HG03520 (cell line): Measurements from ENCODE around the gene TRABD.
"Not testable (repeated sequence)": the region's sequence is repeated elsewhere in the genome, so short reads cannot be mapped to it uniquely, and the experiment has no call there.

Experiments used
- ATAC-seq: cut with Tn5 transposase; IDR thresholded peaks from one replicate; pipeline ENCODE4 v1.9.1; 2021; ENCODE audit warnings: mild to moderate bottlenecking, moderate library complexity; ENCODE audit not compliant: unreplicated experiment

TRABD gene

DNA sequence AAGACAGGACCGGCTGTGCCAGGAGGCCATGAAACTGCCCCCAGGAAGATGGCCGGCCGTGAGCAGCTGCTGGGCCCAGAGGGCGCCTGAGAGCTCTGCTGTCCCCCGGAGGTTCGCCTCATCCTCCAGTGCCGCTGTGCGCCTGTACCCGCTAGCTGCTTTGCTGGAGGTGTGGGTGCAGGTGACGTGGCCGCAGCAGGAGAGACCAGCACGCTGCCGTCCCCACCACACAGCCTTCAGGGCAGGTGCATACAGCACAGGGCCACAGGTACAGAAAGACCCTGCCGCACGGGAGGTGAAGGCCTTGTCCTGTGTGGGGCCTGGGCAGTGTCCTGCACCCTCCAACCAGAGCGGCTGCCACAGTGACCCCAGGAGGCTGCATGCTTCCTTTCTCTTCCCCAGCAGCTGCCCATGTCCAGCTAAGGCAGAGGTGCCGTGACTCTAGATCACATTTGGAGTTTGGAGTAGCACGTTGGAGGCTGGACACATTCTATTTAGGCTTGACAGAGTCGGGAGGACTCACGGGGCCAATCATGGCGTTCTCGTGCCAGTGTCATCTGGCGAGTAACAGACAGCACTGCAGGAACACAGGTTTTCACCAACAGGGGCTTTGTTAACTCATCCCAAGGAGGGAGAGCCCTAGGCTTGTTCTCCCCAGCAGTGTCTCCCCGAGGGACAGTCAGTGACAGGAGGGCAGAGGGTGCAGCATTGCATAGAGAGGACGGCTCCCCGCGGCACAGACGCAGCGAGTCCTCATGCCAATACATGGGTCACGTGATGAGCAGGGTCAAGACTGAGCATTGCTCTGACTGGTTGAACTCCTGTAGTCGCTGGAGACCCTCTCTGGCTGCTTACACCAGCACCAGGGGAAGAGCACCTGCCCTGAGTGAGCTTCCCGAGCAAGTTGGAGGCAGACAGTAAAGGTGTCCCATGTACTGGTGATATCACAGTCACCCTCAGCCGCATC is 33.9 kb upstream of the TRABD start:
- ATAC-seq, result no peak

DNA sequence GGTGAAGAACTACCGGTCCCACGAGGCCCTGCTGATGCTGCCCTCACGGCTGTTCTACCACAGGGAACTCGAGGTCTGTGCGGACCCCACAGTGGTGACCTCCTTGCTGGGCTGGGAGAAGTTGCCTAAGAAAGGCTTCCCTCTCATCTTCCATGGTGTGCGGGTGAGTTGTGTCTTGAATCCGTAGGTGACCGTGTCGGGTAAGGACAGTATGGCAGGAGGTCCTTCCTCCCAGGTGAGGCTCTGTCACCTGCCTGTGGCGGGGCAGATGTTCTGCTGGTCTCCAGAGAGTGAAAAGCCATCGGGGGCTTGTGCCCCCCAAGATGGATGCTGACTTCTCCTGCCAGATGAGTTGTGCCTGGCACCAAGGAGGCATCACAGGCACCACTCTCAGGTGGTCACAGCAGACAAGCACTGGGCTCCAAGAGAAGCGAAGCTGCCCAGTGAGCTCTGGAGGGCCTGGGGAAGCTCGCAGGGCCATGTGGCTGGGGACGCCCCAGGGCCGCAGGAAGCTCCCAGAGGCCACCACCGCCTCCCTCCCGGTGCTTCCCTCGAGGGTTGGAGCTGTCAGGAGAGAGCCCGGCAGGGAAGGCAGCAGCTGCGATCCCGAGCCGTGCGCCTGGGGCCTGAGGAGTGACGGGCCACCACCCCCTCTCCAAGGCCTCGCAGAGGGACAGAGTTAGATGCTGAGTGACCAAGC is 32.5 kb upstream of the TRABD start:
- no peak for ATAC-seq

DNA sequence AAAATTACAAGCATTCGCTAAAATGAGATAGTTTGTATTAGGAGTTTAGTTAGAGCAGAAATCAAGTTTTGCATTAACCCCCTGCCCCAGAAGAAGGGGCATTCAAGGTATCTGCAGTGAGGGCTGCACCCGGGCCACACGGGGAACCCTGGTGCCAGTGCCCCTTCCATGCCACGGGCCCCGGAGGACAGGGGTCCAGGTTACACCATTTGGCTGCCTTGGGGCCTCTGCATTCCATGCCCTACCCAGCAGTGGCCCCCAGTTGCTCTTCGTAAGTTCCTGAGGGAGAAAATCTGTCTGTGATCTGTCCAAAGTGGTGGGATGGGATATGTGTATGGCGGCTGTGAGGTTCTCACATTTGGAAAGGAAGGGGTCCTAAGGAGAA is 32.0 kb upstream of the TRABD start:
- ATAC-seq, result no peak

DNA sequence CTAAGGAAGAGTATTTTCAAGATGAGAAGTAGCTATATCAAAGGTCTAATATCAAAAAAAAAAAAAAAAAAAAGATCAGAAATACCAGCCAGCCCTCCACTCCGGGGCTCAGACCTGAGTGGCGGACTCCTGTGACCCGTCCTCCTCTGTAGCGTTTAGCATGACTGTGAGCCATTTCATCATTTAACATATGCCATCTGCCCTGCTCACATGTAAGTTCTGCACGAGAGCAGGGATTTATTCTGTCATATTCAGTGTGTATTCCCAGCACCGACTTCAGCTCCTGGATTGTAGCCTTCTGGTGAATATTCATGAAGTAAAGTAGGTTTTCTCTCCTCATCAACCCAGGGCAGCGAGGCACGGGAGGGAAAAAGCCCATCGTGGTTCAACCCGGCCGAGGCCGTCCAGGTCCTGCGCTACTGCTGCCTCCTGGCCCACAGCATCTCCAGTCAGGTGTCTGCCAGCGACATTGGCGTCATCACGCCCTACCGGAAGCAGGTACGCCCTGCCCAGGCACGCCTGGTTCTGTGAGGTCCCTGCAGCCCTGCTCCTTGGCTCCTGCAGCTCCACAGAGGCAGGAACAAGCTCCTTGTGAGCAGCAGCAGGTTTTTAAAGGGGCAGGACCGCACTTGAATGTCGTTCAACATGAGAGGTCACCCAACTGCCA is 27.9 kb upstream of the TRABD start:
- ATAC-seq, result no peak

DNA sequence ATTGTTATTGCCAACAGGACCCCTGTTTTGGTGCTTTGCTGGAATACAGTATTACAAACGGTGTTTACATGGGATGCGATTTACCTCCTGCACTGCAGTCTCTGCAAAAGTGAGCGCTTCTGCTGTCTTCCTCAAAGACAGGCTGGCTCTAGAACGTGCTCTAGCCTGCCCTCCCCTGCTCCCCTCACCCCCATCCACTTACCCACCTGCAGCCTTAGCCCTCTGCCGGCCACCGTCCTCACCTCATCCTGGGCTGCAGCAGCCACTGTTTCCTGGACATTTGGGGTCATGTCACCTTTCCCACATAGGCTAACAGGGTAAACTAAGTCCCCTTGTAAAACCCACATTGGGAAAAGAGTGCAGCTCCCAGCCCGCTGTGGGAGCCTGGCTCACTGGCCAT is 24.8 kb upstream of the TRABD start:
- no peak for ATAC-seq

DNA sequence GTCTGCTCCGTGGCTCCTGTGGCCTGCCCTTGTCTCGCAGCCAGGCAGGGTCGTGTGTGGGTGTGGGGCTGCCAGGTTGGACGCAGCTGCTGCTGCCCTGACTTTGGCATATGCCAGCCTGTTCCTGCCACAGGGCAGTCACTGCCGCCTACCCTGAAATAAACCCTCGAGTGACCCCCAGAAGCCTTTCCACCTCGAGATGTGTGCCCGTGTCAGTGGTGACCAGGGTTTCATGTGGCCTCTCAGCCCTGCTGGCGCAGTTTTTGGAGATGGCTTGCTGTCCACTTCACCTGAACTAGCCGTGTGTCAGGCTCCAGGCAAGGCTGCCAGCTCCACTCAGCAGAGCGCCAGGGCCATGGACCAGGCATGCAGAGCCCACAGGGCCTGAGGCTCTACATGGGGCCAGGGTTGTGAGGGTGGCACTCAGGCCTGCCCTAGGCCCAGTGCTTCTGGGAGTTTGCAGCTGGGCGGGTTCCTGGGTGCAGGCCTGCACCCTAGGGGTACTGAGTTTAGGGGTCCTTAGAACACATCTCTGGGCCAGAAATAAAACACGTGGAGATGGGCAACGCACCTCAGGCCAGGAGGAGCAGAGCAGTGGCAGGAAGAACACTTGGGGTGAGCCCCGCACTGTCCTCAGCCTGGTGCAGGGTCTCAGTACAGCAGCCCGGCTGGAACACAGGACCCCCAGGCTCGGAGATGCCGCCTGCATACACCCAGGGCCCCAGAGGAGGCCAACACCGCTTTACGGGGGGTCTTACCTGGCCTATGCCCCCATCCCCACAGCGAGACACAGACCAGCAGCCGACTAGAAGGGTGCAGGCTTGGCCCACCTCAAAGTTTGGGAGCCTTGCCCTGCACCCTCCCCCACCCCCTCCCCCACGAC is 24.0 kb upstream of the TRABD start:
- ATAC-seq, result no peak

DNA sequence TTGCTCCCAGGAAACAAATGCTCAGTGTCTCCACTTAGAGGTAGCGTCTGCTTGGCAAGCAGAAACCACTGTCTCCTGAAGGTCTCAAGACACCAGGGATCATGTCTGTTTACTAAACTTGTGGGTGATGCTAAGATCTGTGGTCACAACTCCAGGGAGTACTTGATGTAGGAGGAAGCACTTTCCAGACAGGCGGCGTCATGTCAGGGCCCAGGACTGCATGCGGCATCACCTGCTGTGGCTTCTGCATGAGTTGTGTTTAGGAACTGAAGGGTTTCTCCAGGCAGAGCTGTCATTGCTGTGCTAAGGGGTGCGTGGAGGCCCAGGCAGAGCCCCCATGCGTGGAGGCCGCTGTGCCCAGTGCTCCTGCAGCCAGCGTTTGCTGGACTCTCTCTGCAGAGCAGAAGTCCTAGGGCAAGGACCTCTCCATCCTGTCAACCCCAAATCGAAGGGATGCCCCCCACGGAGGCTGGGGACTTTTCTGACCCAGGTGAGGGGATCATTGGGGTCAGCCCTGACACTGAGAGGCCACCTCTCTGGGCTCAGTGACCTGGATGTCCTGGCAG is 23.2 kb upstream of the TRABD start:
- no peak for ATAC-seq

DNA sequence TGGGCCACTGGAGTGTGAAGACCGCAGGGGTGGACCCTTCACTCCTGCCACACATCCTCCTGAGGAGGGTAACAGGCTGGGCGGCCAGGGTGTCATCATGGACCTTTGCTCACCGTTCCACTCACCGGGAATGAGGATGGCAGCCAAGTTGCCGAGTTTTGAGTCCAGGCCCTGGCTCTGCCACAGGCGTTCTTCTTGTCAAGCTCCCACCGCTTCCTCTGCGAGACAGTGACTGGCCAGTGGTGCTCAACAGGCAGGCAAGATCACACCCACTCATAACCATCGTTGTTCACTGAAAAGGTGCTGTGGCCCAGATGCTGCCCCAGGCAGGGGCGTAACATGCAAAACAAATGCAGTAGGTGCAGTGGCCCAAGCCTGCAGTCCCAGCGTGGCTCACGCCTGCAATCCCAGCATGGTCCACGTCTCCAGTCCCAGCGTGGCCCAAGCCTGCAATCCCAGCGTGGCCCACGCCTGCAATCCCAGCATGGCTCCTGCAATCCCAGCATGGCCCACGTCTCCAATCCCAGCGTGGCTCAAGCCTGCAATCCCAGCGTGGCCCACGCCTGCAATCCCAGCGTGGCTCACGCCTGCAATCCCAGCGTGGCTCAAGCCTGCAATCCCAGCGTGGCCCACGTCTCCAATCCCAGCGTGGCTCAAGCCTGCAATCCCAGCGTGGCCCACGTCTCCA is 20.1 kb upstream of the TRABD start:
- no peak for ATAC-seq

DNA sequence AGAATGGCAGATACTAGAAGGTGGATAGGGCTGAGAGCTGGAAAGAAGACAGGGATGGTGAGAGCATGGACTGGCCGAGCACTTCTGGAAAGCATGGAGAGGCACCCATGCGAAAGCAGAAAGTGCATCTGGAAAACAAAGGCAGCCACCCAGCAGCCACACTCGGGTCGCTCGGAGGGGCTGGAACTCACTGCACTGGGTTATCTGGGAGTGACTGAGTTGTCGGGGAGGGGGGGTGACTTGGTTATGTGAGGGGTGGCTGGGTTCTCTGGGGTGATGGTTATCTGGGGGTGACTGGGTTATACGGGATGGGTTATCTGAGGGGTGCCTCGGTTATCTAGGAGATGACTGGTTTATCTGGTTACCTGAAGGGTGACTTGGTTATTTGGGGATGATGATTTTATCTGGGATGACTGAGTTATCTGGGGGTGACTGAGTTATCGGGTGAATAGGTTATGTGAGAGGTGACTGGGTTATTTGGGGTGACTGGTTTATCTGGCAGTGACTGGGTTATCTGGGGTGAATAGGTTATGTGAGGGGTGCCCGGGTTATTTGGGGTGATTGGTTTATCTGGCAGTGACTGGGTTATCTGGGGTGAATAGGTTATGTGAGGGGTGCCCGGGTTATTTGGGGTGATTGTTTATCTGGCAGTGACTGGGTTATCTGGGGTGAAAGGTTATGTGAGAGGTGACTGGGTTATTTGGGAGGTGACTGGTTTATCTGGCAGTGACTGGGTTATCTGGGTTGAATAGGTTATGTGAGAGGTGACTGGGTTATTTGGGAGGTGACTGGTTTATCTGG is 17.8 kb upstream of the TRABD start:
- no peak for ATAC-seq

DNA sequence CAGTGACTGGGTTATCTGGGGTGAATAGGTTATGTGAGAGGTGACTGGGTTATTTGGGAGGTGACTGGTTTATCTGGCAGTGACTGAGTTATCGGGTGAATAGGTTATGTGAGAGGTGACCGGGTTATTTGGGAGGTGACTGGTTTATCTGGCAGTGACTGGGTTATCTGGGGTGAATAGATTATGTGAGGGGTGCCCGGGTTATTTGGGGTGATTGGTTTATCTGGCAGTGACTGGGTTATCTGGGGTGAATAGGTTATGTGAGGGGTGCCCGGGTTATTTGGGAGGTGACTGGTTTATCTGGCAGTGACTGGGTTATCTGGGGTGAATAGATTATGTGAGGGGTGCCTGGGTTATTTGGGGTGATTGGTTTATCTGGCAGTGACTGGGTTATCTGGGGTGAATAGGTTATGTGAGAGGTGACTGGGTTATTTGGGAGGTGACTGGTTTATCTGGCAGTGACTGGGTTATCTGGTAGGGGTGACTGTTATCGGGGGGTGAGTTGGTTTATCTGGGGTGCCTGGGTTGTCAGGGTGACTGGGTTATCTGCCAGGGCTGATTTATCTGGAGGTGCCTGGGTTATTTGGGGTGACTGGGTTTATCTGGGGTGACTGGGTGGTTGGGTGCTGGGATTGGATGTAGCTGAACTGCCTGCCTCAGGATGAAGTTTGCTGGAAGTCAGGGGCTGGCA is 17.1 kb upstream of the TRABD start:
- not testable (repeated sequence) for ATAC-seq

DNA sequence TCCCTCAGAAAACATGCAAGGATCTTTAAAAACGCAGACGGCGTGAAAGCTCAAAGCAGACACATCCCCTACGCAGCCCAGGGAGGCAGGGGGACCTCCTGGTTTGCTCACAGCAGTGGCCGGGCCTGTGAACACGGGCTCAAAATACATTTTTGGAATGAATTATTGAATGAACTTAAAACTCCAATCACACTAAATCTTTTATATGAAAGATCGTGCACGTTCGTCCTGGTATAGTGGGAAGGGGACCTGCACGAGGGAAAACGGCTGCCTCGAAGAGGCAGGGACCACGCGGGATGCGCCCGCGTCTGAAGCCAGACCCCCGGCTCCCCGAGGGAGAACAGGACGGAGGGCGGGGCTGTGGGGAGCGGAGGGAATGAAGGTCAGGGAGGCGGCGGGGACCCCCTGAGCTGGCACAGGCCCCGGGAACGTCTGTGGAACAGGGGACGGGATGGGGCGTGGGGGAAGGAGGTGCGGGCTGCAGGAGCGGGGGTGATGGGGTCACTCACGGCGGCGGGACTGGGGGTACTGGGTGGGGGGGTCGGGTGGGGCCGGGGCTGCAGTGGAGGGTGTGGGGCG is 16.4 kb upstream of the TRABD start:
- ATAC-seq, result no peak

DNA sequence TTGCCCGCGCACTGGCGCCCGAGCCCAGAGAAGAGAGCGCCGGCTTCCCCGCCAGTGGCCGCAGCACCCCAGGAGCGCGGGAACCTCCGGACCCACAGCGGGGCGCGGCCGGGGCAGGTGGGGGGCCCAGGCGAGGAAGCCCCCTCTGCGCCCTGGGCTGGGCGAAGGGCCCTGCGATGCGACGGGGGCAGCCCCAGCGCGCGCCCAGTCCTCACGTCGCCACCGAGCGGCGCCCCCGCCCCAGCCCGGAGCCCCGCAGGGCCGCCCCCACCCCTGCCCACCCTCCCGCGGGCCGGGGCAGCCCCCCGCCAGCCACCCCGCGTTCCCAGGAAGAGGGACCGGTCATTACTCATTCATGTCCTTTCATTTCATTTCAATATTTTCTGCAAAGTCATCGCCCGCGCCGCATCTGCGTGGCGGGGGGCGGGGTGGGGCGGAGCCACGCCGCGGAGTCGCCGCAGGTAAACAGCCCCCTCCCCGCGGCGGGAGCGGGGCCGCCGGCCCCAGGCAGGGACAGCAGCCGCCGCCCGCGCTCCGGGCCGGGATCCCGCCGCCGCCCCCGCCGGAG is 15.9 kb upstream of the TRABD start:
- no peak for ATAC-seq

DNA sequence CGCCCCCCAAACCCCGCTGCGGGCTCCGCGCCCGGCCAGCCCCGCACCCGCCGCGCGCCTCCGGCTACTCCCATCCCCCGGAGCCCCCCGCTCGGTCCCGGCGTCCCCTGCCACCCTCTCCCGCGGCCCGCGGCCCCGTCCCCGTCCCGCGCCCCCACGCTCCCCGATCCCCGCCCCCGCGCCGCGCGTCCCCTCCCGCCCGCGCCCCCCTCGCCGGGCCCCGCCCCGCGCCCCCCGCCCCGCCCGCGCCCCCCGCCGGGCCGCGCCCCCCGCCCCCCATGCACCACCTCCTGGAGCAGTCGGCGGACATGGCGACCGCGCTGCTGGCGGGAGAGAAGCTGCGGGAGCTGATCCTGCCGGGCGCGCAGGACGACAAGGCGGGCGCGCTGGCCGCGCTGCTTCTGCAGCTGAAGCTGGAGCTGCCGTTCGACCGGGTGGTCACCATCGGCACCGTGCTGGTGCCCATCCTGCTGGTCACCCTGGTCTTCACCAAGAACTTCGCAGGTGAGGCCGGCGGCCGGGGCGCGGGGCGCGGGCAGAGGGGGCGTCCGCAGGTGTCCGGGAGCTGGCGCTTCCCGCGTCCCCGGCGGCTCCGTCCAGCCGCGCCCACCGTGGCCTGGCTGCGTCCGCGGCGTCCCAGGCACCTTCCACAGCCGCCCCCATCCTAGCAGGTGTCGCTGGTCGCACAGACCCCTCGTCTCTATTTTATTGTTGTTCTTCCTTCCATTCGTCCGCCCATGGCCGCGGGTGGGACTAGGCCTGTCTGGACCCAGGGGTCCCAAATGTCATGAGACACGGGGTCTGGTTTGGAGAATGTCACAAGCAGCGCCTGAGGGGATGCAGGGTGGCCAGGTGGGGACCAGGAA is 15.0 kb upstream of the TRABD start, which contains the start of gene PANX2:
Gene PANX2, plus strand, starts transcription at position 279 of the 866 bp plus-strand sequence. Its CDS starts 0 bp downstream, at position 279.
- ATAC-seq, result no peak

DNA sequence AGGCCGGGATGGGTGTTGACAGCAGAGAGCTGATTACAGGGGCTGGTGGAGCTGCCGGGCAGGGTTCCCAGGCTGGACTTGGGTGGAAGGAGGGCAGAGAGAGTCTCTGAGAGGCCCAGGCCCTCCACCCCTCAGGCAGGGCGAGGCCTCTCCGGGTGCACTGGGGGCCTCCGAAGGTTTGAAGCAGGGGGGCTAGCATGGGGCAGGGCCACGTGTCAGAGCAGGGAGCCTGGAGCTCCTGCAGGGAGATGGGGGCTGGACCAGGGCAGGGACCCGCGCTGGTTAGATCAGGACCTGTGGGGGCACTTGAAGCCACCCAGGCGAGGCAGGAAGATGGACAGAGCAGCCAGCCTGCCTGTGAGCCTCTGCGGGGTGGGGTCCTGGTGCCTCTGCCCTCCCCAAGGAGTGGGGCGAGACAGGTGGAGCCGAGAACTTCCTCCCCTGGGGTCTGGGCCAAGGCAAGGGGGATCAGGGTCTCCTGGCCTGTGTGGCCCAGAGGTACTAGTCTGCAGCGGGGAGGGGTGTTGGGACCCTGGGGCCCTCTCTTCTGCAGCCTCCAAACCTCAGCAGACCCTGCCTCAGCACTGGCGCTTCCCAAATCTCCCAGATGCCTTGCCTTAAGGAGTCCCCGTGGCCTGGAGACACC is 14.3 kb upstream of the TRABD start:
- no peak for ATAC-seq

DNA sequence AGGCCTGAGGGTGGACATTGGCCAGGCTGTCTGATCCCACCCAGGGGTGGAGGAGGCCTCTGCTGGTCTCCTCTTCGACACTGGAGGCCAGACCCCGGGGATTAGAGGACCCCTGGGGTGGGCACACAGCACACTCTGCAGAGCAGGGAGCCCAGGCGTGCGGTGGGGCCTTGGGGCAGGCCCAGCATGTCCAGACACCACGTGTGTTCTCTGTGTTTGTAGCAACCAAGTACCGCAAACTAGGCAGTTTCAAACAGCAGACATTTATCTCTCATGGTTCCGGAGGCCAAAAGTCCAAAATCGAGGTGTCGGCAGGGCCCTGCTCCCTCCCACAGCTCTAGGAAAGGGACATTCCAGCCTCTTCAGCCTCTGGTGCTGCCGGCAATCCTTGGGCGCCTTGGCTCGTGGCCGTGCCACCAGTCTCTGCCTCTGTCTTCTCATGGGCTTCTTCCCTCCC is 13.7 kb upstream of the TRABD start:
- ATAC-seq, result no peak
